ENCODE data around the gene DDX11.
"Not testable (repeated sequence)": the region's sequence is repeated elsewhere in the genome, so short reads cannot be mapped to it uniquely, and the experiment has no call there.

Gene DDX11

GRCh38 chr12:31124158-31124557 lies 50.5 kb downstream of the DDX11 start:
- DNase-seq (ENCODE audit: low spot score): not testable (repeated sequence)

- not testable (repeated sequence) for DNase-seq (ENCODE audit: low spot score)
Observed at GRCh38 chr12:31125171-31125570, 51.5 kb downstream of the DDX11 start.

GRCh38 chr12:31127209-31127848 lies 53.7 kb downstream of the DDX11 start:
- DNase-seq (ENCODE audit: low spot score): not testable (repeated sequence)

- DNase-seq (ENCODE audit: low spot score): not testable (repeated sequence)
Observed at GRCh38 chr12:31136581-31136980, 62.9 kb downstream of the DDX11 start.

- not testable (repeated sequence) for DNase-seq (ENCODE audit: low spot score)
Observed at GRCh38 chr12:31144768-31145167, 71.1 kb downstream of the DDX11 start.

- DNase-seq (ENCODE audit: low spot score): not testable (repeated sequence)
Observed at GRCh38 chr12:31145296-31145695, 71.6 kb downstream of the DDX11 start.

- not testable (repeated sequence) for DNase-seq (ENCODE audit: low spot score)
Observed at GRCh38 chr12:31147415-31147814, 73.8 kb downstream of the DDX11 start.

GRCh38 chr12:31150766-31151165 lies 77.1 kb downstream of the DDX11 start:
- not testable (repeated sequence) for DNase-seq (ENCODE audit: low spot score)

All from AG20443 (cell line).